ENCODE results near the gene RALGDS. TPM values are rescaled to one million over a fixed set of nuclear protein-coding genes. Genes with fewer than 3 reads are reported as not detected.

The RALGDS gene
- total and polyA plus RNA-seq, 2 donors (not counting 3 experiments of a cell fraction or from before 2014, with no cell fraction given): 41.4 to 60.0 TPM

DNA sequence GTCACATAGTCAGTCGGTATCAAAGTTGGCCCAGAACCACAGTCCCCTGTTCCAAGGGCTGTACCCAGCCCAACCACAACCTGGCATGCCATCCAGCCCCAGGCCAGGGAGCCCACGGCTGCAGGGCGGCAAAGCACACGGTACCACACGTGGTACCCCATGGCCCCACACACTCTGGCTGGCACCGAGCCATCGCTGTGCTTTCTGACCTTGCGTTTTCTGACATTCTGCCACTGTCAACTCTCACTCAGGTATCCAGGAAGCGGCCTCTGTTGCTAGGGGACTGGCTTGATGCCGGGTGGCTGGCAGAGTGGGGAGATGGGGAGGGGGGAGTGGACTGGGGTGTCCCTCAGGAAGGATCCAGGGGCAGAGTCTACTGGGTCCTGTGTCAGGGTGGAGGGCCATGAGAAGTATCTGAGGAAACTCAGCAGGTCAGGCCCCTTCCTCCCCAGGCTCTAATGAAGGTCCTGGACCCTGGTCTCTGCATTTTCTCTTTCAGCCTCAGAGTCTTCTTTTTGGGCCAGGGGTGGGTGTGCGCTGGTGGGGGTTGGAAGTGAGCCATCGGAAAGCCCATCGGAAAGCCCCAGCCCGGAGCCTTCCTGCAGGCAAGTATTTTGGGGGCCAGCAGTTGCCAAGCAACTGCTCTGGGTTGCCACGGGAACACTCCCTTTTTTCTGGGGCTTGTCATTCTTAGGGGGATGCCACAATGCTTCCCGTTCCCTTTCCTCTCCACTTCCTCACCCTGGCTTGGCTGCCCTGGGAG, 21.0 kb upstream of the RALGDS start:
- FAIRE-seq: no peak
- BruUV-seq (replicated peaks): no TSS peak

More for the DNA sequence above, 21.0 kb upstream of the RALGDS start:
- Histone ChIP-seq H3K27ac (ENCODE audit: insufficient read depth, low read depth, low read length) (no peak overlapping the region), H3K9me3 (replicated peaks; ENCODE audit: control insufficient read depth, insufficient read depth, low read length) (no peaks in the 10 kb centered on the region), H3K9ac (replicated peaks; ENCODE audit: extremely low read depth, insufficient read depth, low read length) (no peak overlapping the region), H3K9me1 (replicated peaks; ENCODE audit: control insufficient read depth, extremely low read depth, insufficient read depth, low read length) (no peaks in the 10 kb centered on the region), H4K20me1 (replicated peaks; ENCODE audit: control insufficient read depth, extremely low read depth, insufficient read depth, low read length) (no peaks in the 10 kb centered on the region), H3K4me3 (replicated peaks in 1 of 3; ENCODE audit: insufficient read depth in 1 of 3, low read depth in 1 of 3, low read length in 3 of 3) (no peak overlapping the region), H3K79me2 (ENCODE audit: control insufficient read depth, insufficient read depth, low read length) (peaks cover 2% of the 10 kb centered on the region), H2AFZ (ENCODE audit: low read depth, low read length) (no peak overlapping the region), H3K4me1 (ENCODE audit: control insufficient read depth, extremely low read depth, insufficient read depth, low read length) (peaks cover 8% of the 10 kb centered on the region), H3K36me3 (ENCODE audit: control insufficient read depth in 2 of 2, extremely low read depth in 1 of 2, insufficient read depth in 2 of 2, low read length in 2 of 2) (no peaks in the 10 kb centered on the region), H3K4me2 (ENCODE audit: insufficient read depth, low read length) (no peak overlapping the region), H3K27me3 (ENCODE audit: control insufficient read depth in 2 of 2, insufficient read depth in 2 of 2, low read length in 2 of 2) (no peaks in the 10 kb centered on the region)
- dilution Hi-C loops (cut with MboI; ENCODE audit: extremely low pct_ligation_motif_present, low sequenced_read_pairs): no loop called here
- intact Hi-C loops (cut with micrococcal nuclease): no loop called here
- DNase-seq (ENCODE audit: low read depth, low spot score): no peak
- TF ChIP-seq, protein P1, sequence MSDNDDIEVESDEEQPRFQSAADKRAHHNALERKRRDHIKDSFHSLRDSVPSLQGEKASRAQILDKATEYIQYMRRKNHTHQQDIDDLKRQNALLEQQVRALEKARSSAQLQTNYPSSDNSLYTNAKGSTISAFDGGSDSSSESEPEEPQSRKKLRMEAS (IDR thresholded peaks at IDR 0.05; ENCODE audit: insufficient read depth, insufficient read length): no peak
- TF ChIP-seq MYC (IDR thresholded peaks at IDR 0.05; ENCODE audit: low read depth, low read length) (no peak), JUN (IDR thresholded peaks at IDR 0.05; ENCODE audit: borderline replicate concordance, insufficient read depth, insufficient read length, low read depth) (no peak), POLR2A (IDR thresholded peaks at IDR 0.05; ENCODE audit: low read depth, low read length) (no peak), POLR2AphosphoS5 (IDR thresholded peaks at IDR 0.05; ENCODE audit: insufficient read depth, low read depth, low read length) (no peak), EZH2 (IDR thresholded peaks at IDR 0.05; ENCODE audit: borderline replicate concordance, low read depth, low read length, severe bottlenecking) (no peak), GATA2 (IDR thresholded peaks at IDR 0.05; ENCODE audit: insufficient read depth, insufficient read length, low read depth, low read length) (no peak), FOS (IDR thresholded peaks at IDR 0.05; ENCODE audit: borderline replicate concordance, insufficient read depth, low read length) (no peak)
- TF ChIP-seq, protein P2, sequence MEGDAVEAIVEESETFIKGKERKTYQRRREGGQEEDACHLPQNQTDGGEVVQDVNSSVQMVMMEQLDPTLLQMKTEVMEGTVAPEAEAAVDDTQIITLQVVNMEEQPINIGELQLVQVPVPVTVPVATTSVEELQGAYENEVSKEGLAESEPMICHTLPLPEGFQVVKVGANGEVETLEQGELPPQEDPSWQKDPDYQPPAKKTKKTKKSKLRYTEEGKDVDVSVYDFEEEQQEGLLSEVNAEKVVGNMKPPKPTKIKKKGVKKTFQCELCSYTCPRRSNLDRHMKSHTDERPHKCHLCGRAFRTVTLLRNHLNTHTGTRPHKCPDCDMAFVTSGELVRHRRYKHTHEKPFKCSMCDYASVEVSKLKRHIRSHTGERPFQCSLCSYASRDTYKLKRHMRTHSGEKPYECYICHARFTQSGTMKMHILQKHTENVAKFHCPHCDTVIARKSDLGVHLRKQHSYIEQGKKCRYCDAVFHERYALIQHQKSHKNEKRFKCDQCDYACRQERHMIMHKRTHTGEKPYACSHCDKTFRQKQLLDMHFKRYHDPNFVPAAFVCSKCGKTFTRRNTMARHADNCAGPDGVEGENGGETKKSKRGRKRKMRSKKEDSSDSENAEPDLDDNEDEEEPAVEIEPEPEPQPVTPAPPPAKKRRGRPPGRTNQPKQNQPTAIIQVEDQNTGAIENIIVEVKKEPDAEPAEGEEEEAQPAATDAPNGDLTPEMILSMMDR (IDR thresholded peaks at IDR 0.05; ENCODE audit: extremely low read depth in 1 of 2, insufficient read depth in 1 of 2, low read depth in 1 of 2, low read length in 2 of 2): no peak
- POLR2A ChIA-PET: no interaction called here
- CTCF ChIA-PET: interaction anchor here (6.2 kb wide), 1 partner anchor 39 kb away, joined by 147 read pairs; no protein-coding TSS in a partner anchor

Data from endothelial cell of umbilical vein (primary cell).